H1 (cell line): ENCODE measurements around the gene RCC2. TPM values are rescaled to one million over a fixed set of nuclear protein-coding genes. Genes with fewer than 3 reads are reported as not detected.
A peak's percentile ranks its signal among the peaks of the same experiment; 100 is the strongest.

Source experiments
- CTCF ChIA-PET: fragments of 300-600 bp; sonication (Branson Sonifier 250); formaldehyde crosslinking; loops from one replicate; lab custom pipeline; 2021; ENCODE audit not compliant: partially characterized antibody; lab: Charles Lee
- POLR2A ChIA-PET: fragments of 300-600 bp; sonication (Branson Sonifier 250); formaldehyde crosslinking; loops from one replicate; lab custom pipeline; 2021; ENCODE audit warnings: inconsistent platforms; ENCODE audit not compliant: partially characterized antibody; lab: Charles Lee
- DNase-seq, 2 experiments: peaks; one replicate each; pipeline versions ENCODE4 v3.0.0 to v3.0.0-alpha.2; 2010 to 2022; ENCODE audit warnings: low spot score in 2 of 2, low read depth in 1 of 2, mixed read lengths in 1 of 2
- FAIRE-seq: peaks from 2 replicates; lab custom pipeline; 2011; peaks lifted over from hg19 to GRCh38; lab: Jason Lieb, UNC
- H2AFZ ChIP-seq: 2 replicates; pipeline ENCODE4 v1.8.1; 2012; ENCODE audit warnings: low read length, inconsistent platforms
- H2AK5ac ChIP-seq: 2 replicates; pipeline ENCODE4 v1.6.1; 2013; ENCODE audit warnings: low read depth, low read length
- H2BK120ac ChIP-seq: replicated peaks from 2 replicates; pipeline ENCODE3; 2013; ENCODE audit warnings: low read depth, low read length, inconsistent platforms
- H2BK12ac ChIP-seq: 2 replicates; pipeline ENCODE4 v1.6.1; 2013; ENCODE audit warnings: low read depth, low read length
- H2BK15ac ChIP-seq: 2 replicates; pipeline ENCODE4 v1.6.1; 2013; ENCODE audit warnings: low read length
- H2BK20ac ChIP-seq: 2 replicates; pipeline ENCODE4 v1.6.1; 2013; ENCODE audit warnings: low read length
- H2BK5ac ChIP-seq: 2 replicates; pipeline ENCODE4 v1.6.1; 2013; ENCODE audit warnings: low read depth, low read length
- H3K14ac ChIP-seq: 2 replicates; pipeline ENCODE4 v1.6.1; 2013; ENCODE audit warnings: inconsistent platforms; ENCODE audit not compliant: insufficient read length
- H3K18ac ChIP-seq: 2 replicates; pipeline ENCODE4 v1.6.1; 2013; ENCODE audit warnings: low read length; ENCODE audit errors: extremely low read depth
- H3K23ac ChIP-seq: 2 replicates; pipeline ENCODE4 v1.6.1; 2013; ENCODE audit warnings: inconsistent platforms; ENCODE audit not compliant: insufficient read length
- H3K23me2 ChIP-seq: 2 replicates; pipeline ENCODE4 v1.6.1; 2013; ENCODE audit warnings: low read depth, low read length
- H3K27ac ChIP-seq: 2 replicates; pipeline ENCODE4 v1.6.1; 2011; ENCODE audit warnings: low read depth, low read length, inconsistent platforms
- H3K27me3 ChIP-seq, 4 experiments: replicated peaks in 1 of 4; 1 replicate in 1 of 4; 2 replicates in 3 of 4; pipeline versions ENCODE4 v1.6.1 to v1.8.1; 2011 to 2013; ENCODE audit warnings: low read length in 3 of 4, mild to moderate bottlenecking in 3 of 4, inconsistent platforms in 2 of 4, mixed read lengths in 2 of 4, moderate library complexity in 1 of 4; ENCODE audit not compliant: control insufficient read depth in 3 of 4, insufficient read depth in 3 of 4; ENCODE audit errors: extremely low read depth in 1 of 4
- H3K36me3 ChIP-seq, 4 experiments: 2 replicates each; pipeline versions ENCODE4 v1.6.1 to v1.8.1; 2011 to 2013; ENCODE audit warnings: mild to moderate bottlenecking in 4 of 4, low read length in 3 of 4, moderate library complexity in 2 of 4, control low read depth in 1 of 4, inconsistent platforms in 1 of 4; ENCODE audit not compliant: insufficient read depth in 4 of 4, control insufficient read depth in 2 of 4
- H3K4ac ChIP-seq: replicated peaks from 2 replicates; pipeline ENCODE3; 2013; ENCODE audit warnings: low read length, low read depth, mixed read lengths, inconsistent platforms; ENCODE audit not compliant: insufficient read length
- H3K4me1 ChIP-seq, 4 experiments: replicated peaks in 1 of 4; 1 replicate in 1 of 4; 2 replicates in 3 of 4; pipeline versions ENCODE4 v1.6.1 to v1.8.1; 2011 to 2013; ENCODE audit warnings: low read length in 3 of 4, inconsistent platforms in 2 of 4, mixed read lengths in 1 of 4; ENCODE audit not compliant: insufficient read depth in 4 of 4, control insufficient read depth in 3 of 4
- H3K4me2 ChIP-seq, 2 experiments: 2 replicates each; pipeline versions ENCODE4 v1.6.1 to v1.8.1; 2011 to 2013; ENCODE audit warnings: low read depth in 2 of 2, low read length in 2 of 2, control low read depth in 1 of 2, inconsistent platforms in 1 of 2, mild to moderate bottlenecking in 1 of 2; ENCODE audit not compliant: insufficient read depth in 1 of 2
- H3K4me3 ChIP-seq, 4 experiments: fragments of 200-600, 300-600 bp in 1 of 4; sonication (generic), shearing (Covaris generic), sonication (Bioruptor Twin) in 1 of 4; 2 replicates each; pipeline versions ENCODE4 v1.5.1 to v1.8.1; 2011 to 2016; ENCODE audit warnings: low read length in 4 of 4, low read depth in 3 of 4, control low read depth in 2 of 4, inconsistent platforms in 2 of 4, mild to moderate bottlenecking in 2 of 4, mixed read lengths in 1 of 4, moderate library complexity in 1 of 4; ENCODE audit not compliant: insufficient read depth in 2 of 4; ENCODE audit errors: extremely low read depth in 1 of 4
- H3K56ac ChIP-seq: replicated peaks from 2 replicates; pipeline ENCODE3; 2013; ENCODE audit warnings: low read depth, mild to moderate bottlenecking, mixed read lengths, low read length, inconsistent platforms; ENCODE audit not compliant: insufficient read length
- H3K79me1 ChIP-seq: 2 replicates; pipeline ENCODE4 v1.6.1; 2013; ENCODE audit warnings: low read depth, low read length, control low read depth
- H3K79me2 ChIP-seq, 2 experiments: 2 replicates each; pipeline versions ENCODE4 v1.6.1 to v1.8.1; 2012 to 2013; ENCODE audit warnings: low read length in 2 of 2, mild to moderate bottlenecking in 2 of 2, inconsistent platforms in 1 of 2; ENCODE audit not compliant: insufficient read depth in 2 of 2, control insufficient read depth in 1 of 2
- H3K9ac ChIP-seq, 4 experiments: replicated peaks in 1 of 4; 1 replicate in 1 of 4; 2 replicates in 3 of 4; pipeline versions ENCODE4 v1.6.1 to v1.8.1; 2011 to 2013; ENCODE audit warnings: low read depth in 3 of 4, low read length in 3 of 4, control low read depth in 2 of 4, mild to moderate bottlenecking in 2 of 4, moderate library complexity in 2 of 4, inconsistent platforms in 1 of 4; ENCODE audit errors: extremely low read depth in 1 of 4
- H3K9me3 ChIP-seq, 2 experiments: 2 replicates each; pipeline versions ENCODE4 v1.6.1 to v1.8.1; 2012 to 2013; ENCODE audit warnings: mild to moderate bottlenecking in 2 of 2, moderate library complexity in 2 of 2, control low read depth in 1 of 2, inconsistent platforms in 1 of 2, low read depth in 1 of 2, low read length in 1 of 2, mixed read lengths in 1 of 2; ENCODE audit not compliant: insufficient read depth in 2 of 2
- H4K20me1 ChIP-seq, 2 experiments: replicated peaks in 1 of 2; 2 replicates each; pipeline versions ENCODE3 to v1.8.1; 2011 to 2013; ENCODE audit warnings: inconsistent platforms in 2 of 2, low read length in 2 of 2, mild to moderate bottlenecking in 1 of 2; ENCODE audit not compliant: insufficient read depth in 2 of 2, control insufficient read depth in 1 of 2
- H4K5ac ChIP-seq: 2 replicates; pipeline ENCODE4 v1.6.1; 2013; ENCODE audit warnings: low read length, low read depth, mixed read lengths, inconsistent platforms; ENCODE audit not compliant: insufficient read length
- H4K8ac ChIP-seq: 2 replicates; pipeline ENCODE4 v1.8.0; 2013; ENCODE audit warnings: mild to moderate bottlenecking, moderate library complexity, low read length, inconsistent platforms; ENCODE audit not compliant: insufficient read depth; ENCODE audit errors: extremely low read depth
- H4K91ac ChIP-seq: replicated peaks from 2 replicates; pipeline ENCODE3; 2013; ENCODE audit warnings: low read length, mixed read lengths, inconsistent platforms; ENCODE audit not compliant: insufficient read length
- MAFK ChIP-seq: IDR thresholded peaks from 2 replicates; pipeline ENCODE4 v1.6.1; 2012; ENCODE audit warnings: low read depth, mild to moderate bottlenecking, improper control_type of control experiment, low read length
- WGBS, 2 experiments: shearing (Covaris generic) in 1 of 2; methylation state at CpG; one replicate each; pipeline versions ENCODE4 v1.1.6 to v1.1.7; 2013 to 2015; ENCODE audit warnings: low lambda C conversion rate in 2 of 2, mixed read lengths in 2 of 2, inconsistent platforms in 1 of 2, low coverage in 1 of 2, missing lambda C conversion rate in 1 of 2; ENCODE audit not compliant: insufficient replicate concordance in 2 of 2, insufficient coverage in 1 of 2, insufficient read length in 1 of 2; ENCODE audit errors: extremely low coverage in 1 of 2, missing lambda C conversion rate in 1 of 2; 5-methylcytosine and 5-hydroxymethylcytosine counted together
- polyA plus RNA-seq, 7 experiments: library from polyadenylated mRNA; depleted of rRNA in 3 of 7; stranded (reverse) in 5 of 7; unstranded in 2 of 7; fragments of >200 nt in 5 of 7; fragments of 200-250 nt in 2 of 7; gene quantifications; 1 replicate in 5 of 7; 2 replicates in 1 of 7; 4 replicates in 1 of 7; pipeline versions ENCODE4 v1.2.1 to v1.2.3, GENCODE V29; 2011 to 2013; ENCODE audit warnings: missing spikeins in 2 of 7, mixed read lengths in 2 of 7
- total RNA-seq: library from RNA; stranded (reverse); fragmentation: NEBNext Ultra II Directional; extraction: Animal tissue kit (Norgen Biotek cat#: 25700); gene quantifications from 2 replicates; pipeline ENCODE4 v1.2.1, GENCODE V29; 2021

Gene RCC2
- total and polyA plus RNA-seq, 2 of the 8 experiments (the other 6 are each of a cell fraction or from before 2014, with no cell fraction given) = 229 to 455 TPM

GRCh38 chr1:17471393-17471792, 31.9 kb upstream of the RCC2 start:
- FAIRE-seq = no peak
- no peaks in the 10 kb centered on the region for H3K79me2 ChIP-seq
- TF ChIP-seq MAFK = no peak

More at GRCh38 chr1:17471393-17471792, 31.9 kb upstream of the RCC2 start:
- H3K79me1 ChIP-seq = no peaks in the 10 kb centered on the region
- no peak overlapping the region for H3K9ac ChIP-seq
- peak overlapping the region; percentile 99 for H2BK12ac ChIP-seq
- no peak overlapping the region for H2BK15ac ChIP-seq
- H3K4me3 ChIP-seq = no peak overlapping the region
- WGBS, 2 experiments = 81% methylated on average over 2 of the region's 2 CpGs; no CpG with 5 or more reads in 1 of the 2 experiments
- H3K36me3 ChIP-seq = no peaks in the 10 kb centered on the region
- H3K4ac ChIP-seq = peak overlapping the region; percentile 91
- peak overlapping the region; percentile 99 for H2AK5ac ChIP-seq
- CTCF ChIA-PET = interaction anchor here (1.0 to 2.5 kb wide), 5 partner anchors 10 to 169 kb away, joined by 3 to 13 read pairs (median 4); no protein-coding TSS in a partner anchor
- H3K23ac ChIP-seq = no peak overlapping the region
- H4K20me1 ChIP-seq = no peaks in the 10 kb centered on the region
- peaks cover 5 to 18% (median 6%) of the 10 kb centered on the region in 4 experiments for H3K4me1 ChIP-seq
- H3K9me3 ChIP-seq = no peaks in the 10 kb centered on the region
- H3K23me2 ChIP-seq = no peaks in the 10 kb centered on the region
- H3K56ac ChIP-seq = no peak overlapping the region
- H3K14ac ChIP-seq = no peak overlapping the region
- no peaks in the 10 kb centered on the region for H3K27me3 ChIP-seq
- H3K4me2 ChIP-seq = no peak overlapping the region; a peak in 1 of 4 replicates
- H3K18ac ChIP-seq = peak overlapping the region; percentile 97
- DNase-seq = no peak
- peak overlapping the region; percentile 98 for H2BK5ac ChIP-seq
- no peak overlapping the region; the same call in 1 of the 2 replicates for H3K27ac ChIP-seq
- H2BK20ac ChIP-seq = peak overlapping the region; percentile 98
- H2BK120ac ChIP-seq = peak overlapping the region; percentile 94
- H4K91ac ChIP-seq = peak overlapping the region; percentile 93
- H2AFZ ChIP-seq = no peak overlapping the region
- POLR2A ChIA-PET = interaction anchor here (1.2 to 9.7 kb wide), 2 partner anchors 20 to 34 kb away, joined by 5 to 155 read pairs; partner anchors contain the start of gene RCC2
- H4K8ac ChIP-seq = no peak overlapping the region
- no peak overlapping the region for H4K5ac ChIP-seq
